Measurements from ENCODE around the gene OR11H1.
"Not testable (repeated sequence)": the region's sequence is repeated elsewhere in the genome, so short reads cannot be mapped to it uniquely, and the experiment has no call there.

The OR11H1 gene

GRCh38 chr22:15527892-15528291, at the start of gene OR11H1:
Gene OR11H1 (plus strand): TSS chr22:15528192. CDS start chr22:15528192, 0 bp downstream.
- not testable (repeated sequence) for DNase-seq (ENCODE audit: low read depth, low spot score); H3K27ac ChIP-seq

GRCh38 chr22:15509967-15510366, 18.0 kb upstream of the OR11H1 start:
- DNase-seq (ENCODE audit: low read depth, low spot score); H3K27ac ChIP-seq: not testable (repeated sequence)

GRCh38 chr22:15515896-15516295, 12.1 kb upstream of the OR11H1 start:
- not testable (repeated sequence) for DNase-seq (ENCODE audit: low read depth, low spot score); H3K27ac ChIP-seq

- not testable (repeated sequence) for H3K27ac ChIP-seq; DNase-seq (ENCODE audit: low read depth, low spot score)
These were observed 25.8 kb downstream of the OR11H1 start for GRCh38 chr22:15553767-15554166.

DNA sequence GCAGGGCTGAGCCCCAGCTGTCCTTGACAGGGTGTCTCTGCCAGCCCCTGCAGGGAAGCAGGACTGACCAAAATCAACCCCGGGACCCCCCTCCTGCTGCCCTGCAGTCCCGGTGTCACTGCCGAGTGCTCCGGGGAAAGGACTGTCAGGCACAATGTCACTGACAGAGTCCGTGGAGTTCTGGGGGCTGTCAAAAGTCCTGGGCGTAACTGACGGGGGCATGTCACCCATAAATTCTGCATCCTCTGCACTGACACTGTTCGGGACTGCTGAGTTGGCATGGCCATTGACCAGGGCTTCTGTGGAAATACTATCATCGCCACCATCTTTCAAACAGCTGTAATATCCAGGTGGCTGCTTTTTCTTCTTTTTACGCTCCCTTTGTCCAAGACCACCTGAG, 35.5 kb downstream of the OR11H1 start:
- DNase-seq (ENCODE audit: low read depth, low spot score); H3K27ac ChIP-seq: not testable (repeated sequence)

DNA sequence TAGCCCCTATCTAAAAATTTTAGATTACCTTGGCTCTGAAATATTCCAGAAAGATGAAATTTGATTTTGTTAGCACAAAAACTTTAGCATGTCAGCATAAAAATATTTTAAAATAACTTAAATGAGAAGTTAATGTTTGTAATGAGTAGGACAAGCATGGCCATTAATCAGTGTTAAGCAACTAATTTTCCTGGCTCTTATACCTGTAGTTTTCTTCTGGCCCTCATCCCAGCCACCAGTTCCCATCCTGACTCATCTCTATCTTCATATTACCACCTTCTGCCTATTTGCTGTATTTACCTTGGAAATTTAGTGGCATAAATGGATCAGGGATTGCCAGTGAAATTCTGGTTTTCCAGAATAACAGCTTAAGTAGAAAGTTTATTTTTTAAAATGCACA, 37.1 kb downstream of the OR11H1 start:
- not testable (repeated sequence) for DNase-seq (ENCODE audit: low read depth, low spot score); H3K27ac ChIP-seq
